ENCODE data around the gene SLC13A2.
"Not testable (repeated sequence)": the region's sequence is repeated elsewhere in the genome, so short reads cannot be mapped to it uniquely, and the experiment has no call there.

Gene SLC13A2, protein sequence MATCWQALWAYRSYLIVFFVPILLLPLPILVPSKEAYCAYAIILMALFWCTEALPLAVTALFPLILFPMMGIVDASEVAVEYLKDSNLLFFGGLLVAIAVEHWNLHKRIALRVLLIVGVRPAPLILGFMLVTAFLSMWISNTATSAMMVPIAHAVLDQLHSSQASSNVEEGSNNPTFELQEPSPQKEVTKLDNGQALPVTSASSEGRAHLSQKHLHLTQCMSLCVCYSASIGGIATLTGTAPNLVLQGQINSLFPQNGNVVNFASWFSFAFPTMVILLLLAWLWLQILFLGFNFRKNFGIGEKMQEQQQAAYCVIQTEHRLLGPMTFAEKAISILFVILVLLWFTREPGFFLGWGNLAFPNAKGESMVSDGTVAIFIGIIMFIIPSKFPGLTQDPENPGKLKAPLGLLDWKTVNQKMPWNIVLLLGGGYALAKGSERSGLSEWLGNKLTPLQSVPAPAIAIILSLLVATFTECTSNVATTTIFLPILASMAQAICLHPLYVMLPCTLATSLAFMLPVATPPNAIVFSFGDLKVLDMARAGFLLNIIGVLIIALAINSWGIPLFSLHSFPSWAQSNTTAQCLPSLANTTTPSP

DNA sequence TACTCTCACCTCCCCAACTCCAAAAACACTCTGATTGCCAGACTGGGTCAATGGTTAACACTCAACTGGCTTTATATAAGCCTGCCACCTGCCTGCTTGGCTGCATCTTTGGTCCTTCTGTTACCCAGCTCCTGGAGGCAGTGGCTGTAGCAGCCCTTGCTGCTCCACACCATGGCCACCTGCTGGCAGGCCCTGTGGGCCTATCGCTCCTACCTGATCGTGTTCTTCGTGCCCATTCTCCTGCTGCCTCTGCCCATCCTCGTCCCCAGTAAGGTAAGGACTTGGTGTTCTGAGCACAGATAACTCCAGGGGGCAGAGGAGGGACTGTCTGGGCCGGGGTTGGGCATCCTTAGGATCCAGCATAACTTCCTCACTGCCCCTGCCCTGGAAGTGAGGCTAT lies at the start of gene SLC13A2:
TSS of gene SLC13A2 (plus strand) at position 103 of the 400 bp plus-strand sequence. CDS start at position 172, 69 bp downstream.
- Histone ChIP-seq H3K36me3 (ENCODE audit: control insufficient read depth, insufficient read depth, low read length) (no peaks in the 10 kb centered on the region), H3K27ac (ENCODE audit: low read length) (no peak within 1 kb of the TSS), H3K9me3 (ENCODE audit: control insufficient read depth, insufficient read depth, low read length) (no peaks in the 10 kb centered on the region), H3K27me3 (ENCODE audit: control insufficient read depth, insufficient read depth, low read length) (no peaks in the 10 kb centered on the region), H3K4me1 (ENCODE audit: control insufficient read depth, insufficient read depth, low read length) (no peaks in the 10 kb centered on the region), H3K4me3 (ENCODE audit: low read length) (no peak within 1 kb of the TSS)
- DNase-seq (ENCODE audit: low read depth, low spot score), result no peak
- no CpG with 5 or more reads among the region's 5 CpGs for WGBS (ENCODE audit: insufficient coverage, insufficient read length)

DNA sequence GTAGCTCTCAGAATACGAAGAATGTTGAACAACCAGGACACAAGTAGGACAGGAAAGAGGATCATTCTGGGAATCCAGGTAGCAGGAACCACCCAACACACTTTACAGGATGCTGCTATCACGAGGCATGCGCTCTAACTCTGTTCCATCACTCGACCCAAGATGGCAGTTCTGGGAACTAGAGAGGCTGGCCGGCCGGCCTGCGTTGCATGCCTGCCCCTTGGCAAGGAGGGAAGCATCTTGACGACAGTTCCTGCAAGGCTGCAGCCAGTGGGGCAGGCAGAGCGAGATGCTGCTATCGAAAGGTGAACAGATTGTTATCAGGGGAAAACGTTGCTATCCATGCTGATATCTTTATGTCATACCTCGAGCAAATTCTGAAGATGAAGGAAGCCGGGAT lies 48.2 kb upstream of the SLC13A2 start:
- Histone ChIP-seq H3K27me3 (ENCODE audit: control insufficient read depth, insufficient read depth, low read length) (no peaks in the 10 kb centered on the region), H3K4me3 (ENCODE audit: low read length) (no peak overlapping the region), H3K36me3 (ENCODE audit: control insufficient read depth, insufficient read depth, low read length) (no peaks in the 10 kb centered on the region), H3K27ac (ENCODE audit: low read length) (no peak overlapping the region), H3K4me1 (ENCODE audit: control insufficient read depth, insufficient read depth, low read length) (no peaks in the 10 kb centered on the region), H3K9me3 (ENCODE audit: control insufficient read depth, insufficient read depth, low read length) (no peaks in the 10 kb centered on the region)
- no peak for DNase-seq (ENCODE audit: low read depth, low spot score)
- no CpG with 5 or more reads among the region's 13 CpGs for WGBS (ENCODE audit: insufficient coverage, insufficient read length)

DNA sequence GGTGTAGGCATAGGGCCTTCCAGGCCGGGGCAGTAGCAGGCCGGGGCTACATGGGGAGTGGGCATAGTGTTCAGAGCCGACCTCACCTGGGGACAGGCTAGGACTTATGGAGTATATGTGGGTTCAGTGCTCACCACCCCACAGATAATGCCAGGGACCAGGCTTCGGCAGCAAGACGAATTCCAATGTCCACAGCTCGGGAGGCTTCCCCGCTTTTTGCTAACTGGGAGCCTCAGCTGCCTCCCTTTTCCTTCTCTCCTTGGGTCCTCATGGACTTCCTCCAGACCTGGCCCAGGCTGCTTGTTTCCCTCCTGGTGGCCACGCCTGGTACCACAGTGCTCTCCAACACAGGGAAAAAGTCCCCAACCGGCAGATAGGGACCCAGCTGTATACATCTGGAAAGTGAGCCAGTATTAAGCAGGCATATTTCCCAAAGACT lies 47.3 kb upstream of the SLC13A2 start:
- no peak for DNase-seq (ENCODE audit: low read depth, low spot score)

DNA sequence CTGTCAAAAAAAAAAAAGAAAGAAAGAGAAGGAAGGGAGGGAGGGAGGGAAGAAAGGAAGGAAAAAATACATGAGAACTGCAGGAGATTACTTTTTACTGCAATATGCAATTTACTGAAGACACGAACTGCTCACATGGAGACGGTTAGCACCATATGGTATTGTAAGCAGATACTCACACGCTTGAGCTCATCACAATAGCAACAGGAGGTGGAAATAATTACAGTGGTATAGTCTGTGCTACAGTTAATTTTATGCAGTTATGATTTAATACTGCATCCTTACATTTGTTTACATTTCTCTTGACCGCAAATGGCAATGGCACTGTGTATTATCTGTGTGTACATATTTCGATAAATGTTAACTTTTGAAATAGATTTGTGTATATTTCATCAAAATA lies 46.1 kb upstream of the SLC13A2 start:
- Histone ChIP-seq H3K36me3 (ENCODE audit: control insufficient read depth, insufficient read depth, low read length) (no peaks in the 10 kb centered on the region), H3K9me3 (ENCODE audit: control insufficient read depth, insufficient read depth, low read length) (no peaks in the 10 kb centered on the region), H3K4me1 (ENCODE audit: control insufficient read depth, insufficient read depth, low read length) (no peaks in the 10 kb centered on the region), H3K4me3 (ENCODE audit: low read length) (no peak overlapping the region), H3K27me3 (ENCODE audit: control insufficient read depth, insufficient read depth, low read length) (no peaks in the 10 kb centered on the region), H3K27ac (ENCODE audit: low read length) (no peak overlapping the region)
- DNase-seq (ENCODE audit: low read depth, low spot score), result no peak
- no CpG with 5 or more reads among the region's 5 CpGs for WGBS (ENCODE audit: insufficient coverage, insufficient read length)

More for the DNA sequence above, 47.3 kb upstream of the SLC13A2 start:
- Histone ChIP-seq H3K9me3 (ENCODE audit: control insufficient read depth, insufficient read depth, low read length) (no peaks in the 10 kb centered on the region), H3K4me1 (ENCODE audit: control insufficient read depth, insufficient read depth, low read length) (no peaks in the 10 kb centered on the region), H3K27ac (ENCODE audit: low read length) (no peak overlapping the region), H3K4me3 (ENCODE audit: low read length) (no peak overlapping the region), H3K27me3 (ENCODE audit: control insufficient read depth, insufficient read depth, low read length) (no peaks in the 10 kb centered on the region), H3K36me3 (ENCODE audit: control insufficient read depth, insufficient read depth, low read length) (no peaks in the 10 kb centered on the region)
- no CpG with 5 or more reads among the region's 9 CpGs for WGBS (ENCODE audit: insufficient coverage, insufficient read length)

DNA sequence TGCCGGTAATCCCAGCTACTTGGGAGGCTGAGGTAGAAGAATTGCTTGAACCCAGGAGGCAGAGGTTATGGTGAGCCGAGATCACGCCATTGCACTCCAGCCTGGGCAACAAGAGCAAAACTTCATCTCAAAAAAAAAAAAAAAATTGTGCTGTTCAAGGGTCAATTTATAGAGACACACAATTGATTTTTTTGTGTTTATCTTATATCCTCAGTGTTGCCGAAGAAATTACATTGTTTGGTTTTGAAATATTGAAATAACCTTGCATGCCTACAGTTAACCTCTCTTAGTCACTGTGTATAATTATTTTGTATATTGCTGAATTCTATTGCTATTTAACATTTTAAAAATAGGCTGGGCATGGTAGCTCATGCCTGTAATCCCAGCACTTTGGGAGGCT lies 45.5 kb upstream of the SLC13A2 start:
- H3K27ac ChIP-seq (ENCODE audit: low read length); H3K4me3 ChIP-seq (ENCODE audit: low read length); H3K9me3 ChIP-seq (ENCODE audit: control insufficient read depth, insufficient read depth, low read length); H3K27me3 ChIP-seq (ENCODE audit: control insufficient read depth, insufficient read depth, low read length); H3K36me3 ChIP-seq (ENCODE audit: control insufficient read depth, insufficient read depth, low read length); H3K4me1 ChIP-seq (ENCODE audit: control insufficient read depth, insufficient read depth, low read length); DNase-seq (ENCODE audit: low read depth, low spot score): not testable (repeated sequence)
- no CpG with 5 or more reads among the region's 4 CpGs for WGBS (ENCODE audit: insufficient coverage, insufficient read length)

DNA sequence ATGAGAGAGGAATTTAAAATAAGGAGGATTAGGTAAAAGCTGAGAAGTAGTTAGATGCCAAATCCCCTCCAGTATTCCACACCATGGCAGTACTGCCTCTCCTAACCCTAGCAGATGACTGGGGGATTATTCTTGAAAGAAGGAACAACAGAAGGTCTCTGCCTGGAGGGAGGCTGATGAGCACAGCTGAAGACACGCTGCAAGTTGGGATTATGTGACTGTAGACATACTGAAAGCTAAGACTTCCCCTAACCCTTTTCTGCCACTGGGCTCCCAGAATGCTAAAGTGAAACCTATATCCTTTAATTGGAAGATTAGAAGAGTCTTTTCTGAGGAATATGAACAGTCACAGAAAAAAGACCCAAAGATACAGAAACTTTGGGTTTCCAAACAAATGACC lies 39.7 kb upstream of the SLC13A2 start:
- H3K36me3 ChIP-seq (ENCODE audit: control insufficient read depth, insufficient read depth, low read length), result no peaks in the 10 kb centered on the region
- H3K4me3 ChIP-seq (ENCODE audit: low read length), result no peak overlapping the region
- no peak for DNase-seq (ENCODE audit: low read depth, low spot score)
- H3K9me3 ChIP-seq (ENCODE audit: control insufficient read depth, insufficient read depth, low read length), result no peaks in the 10 kb centered on the region
- no CpG with 5 or more reads among the region's 1 CpG for WGBS (ENCODE audit: insufficient coverage, insufficient read length)
- H3K4me1 ChIP-seq (ENCODE audit: control insufficient read depth, insufficient read depth, low read length), result no peaks in the 10 kb centered on the region
- H3K27ac ChIP-seq (ENCODE audit: low read length), result no peak overlapping the region
- no peaks in the 10 kb centered on the region for H3K27me3 ChIP-seq (ENCODE audit: control insufficient read depth, insufficient read depth, low read length)

DNA sequence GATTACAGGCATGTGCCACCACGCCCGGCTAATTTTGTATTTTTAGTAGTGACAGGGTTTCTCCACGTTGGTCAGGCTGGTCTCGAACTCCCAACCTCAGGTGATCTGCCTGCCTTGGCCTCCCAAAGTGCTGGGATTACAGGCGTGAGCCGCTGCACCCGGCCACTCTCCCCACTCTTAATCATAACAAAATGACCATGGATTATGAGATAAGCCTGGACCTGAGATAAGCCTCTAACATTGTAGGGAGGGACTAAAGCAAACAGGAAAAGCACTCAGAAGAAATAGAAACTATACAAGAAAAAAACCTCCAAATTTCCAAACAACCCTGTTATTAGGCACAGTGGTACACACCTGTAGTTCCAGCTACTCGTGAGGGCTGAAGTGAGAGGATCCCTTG lies 39.1 kb upstream of the SLC13A2 start:
- H3K36me3 ChIP-seq (ENCODE audit: control insufficient read depth, insufficient read depth, low read length); DNase-seq (ENCODE audit: low read depth, low spot score); H3K4me1 ChIP-seq (ENCODE audit: control insufficient read depth, insufficient read depth, low read length); H3K4me3 ChIP-seq (ENCODE audit: low read length); H3K27me3 ChIP-seq (ENCODE audit: control insufficient read depth, insufficient read depth, low read length); H3K27ac ChIP-seq (ENCODE audit: low read length); H3K9me3 ChIP-seq (ENCODE audit: control insufficient read depth, insufficient read depth, low read length): not testable (repeated sequence)
- WGBS (ENCODE audit: insufficient coverage, insufficient read length), result no CpG with 5 or more reads among the region's 8 CpGs

DNA sequence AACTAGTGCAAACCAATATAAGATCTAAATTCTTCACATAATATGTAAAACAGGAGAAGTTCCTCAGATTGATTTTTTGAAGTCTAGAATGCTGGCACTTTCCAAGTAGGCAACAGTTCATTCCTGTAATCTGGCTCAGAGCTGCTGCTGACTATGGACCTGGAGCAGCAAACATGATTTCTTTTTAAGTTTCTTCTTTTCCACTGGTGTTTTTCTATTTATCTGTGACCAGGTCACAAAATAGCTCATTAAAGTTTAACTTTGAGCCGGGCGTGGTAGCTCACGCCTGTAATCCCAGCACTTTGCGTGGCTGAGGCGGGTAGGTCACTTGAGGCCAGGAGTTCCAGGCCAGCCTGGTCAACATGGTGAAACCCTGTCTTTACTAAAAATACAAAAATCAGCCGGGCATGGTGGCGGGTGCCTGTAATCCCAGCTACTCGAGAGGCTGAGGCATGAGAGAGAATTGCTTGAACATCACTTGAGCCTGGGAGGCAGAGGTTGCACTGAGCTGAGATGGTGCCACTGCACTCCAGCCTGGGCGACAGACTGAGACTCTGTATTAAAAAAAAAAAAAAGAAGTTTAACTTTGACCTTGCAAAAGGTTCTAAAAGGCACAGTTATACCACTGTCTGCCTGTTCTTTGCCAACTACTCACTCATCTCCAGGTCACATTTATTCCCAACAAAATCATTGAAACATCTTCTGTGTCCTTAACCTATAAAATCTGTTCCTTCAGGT lies 29.4 kb upstream of the SLC13A2 start:
- no peaks in the 10 kb centered on the region for H3K27me3 ChIP-seq (ENCODE audit: control insufficient read depth, insufficient read depth, low read length)
- H3K9me3 ChIP-seq (ENCODE audit: control insufficient read depth, insufficient read depth, low read length), result no peaks in the 10 kb centered on the region
- no peak overlapping the region for H3K27ac ChIP-seq (ENCODE audit: low read length)
- DNase-seq (ENCODE audit: low read depth, low spot score), result no peak
- H3K4me3 ChIP-seq (ENCODE audit: low read length), result no peak overlapping the region
- no peaks in the 10 kb centered on the region for H3K4me1 ChIP-seq (ENCODE audit: control insufficient read depth, insufficient read depth, low read length)
- no peaks in the 10 kb centered on the region for H3K36me3 ChIP-seq (ENCODE audit: control insufficient read depth, insufficient read depth, low read length)
- WGBS (ENCODE audit: insufficient coverage, insufficient read length), result no CpG with 5 or more reads among the region's 9 CpGs

DNA sequence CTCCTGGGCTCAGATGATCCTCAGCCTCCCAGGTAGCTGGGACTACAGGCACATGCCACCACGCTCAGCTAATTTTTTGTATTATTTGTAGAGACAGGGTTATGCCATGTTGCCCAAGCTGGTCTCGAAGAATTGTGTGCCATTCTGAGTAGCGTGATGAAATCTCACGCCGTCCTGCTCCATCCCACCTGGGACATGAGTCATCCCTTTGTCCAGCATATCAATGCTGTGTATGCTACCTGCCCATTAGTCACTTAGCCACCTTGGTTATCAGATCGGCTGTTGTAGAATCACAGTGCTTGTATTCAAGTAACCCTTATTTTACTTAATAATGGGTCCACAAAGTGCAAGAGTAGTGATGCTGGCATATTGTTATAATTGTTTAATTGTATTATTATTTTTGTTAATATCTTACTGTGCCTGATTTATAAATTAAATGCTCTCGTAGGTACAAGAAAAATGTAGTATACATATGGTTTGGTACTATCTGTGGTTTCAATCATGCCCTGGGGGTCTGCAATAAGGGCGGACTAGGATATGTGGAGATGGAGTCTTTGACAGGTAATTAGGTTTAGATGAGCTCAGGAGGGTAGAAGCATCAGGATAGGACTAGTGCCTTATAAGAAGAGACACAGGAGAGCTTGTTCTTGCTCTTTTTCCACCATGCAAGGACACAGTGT lies 26.6 kb upstream of the SLC13A2 start:
- DNase-seq (ENCODE audit: low read depth, low spot score), result no peak
- WGBS (ENCODE audit: insufficient coverage, insufficient read length), result no CpG with 5 or more reads among the region's 8 CpGs
- H3K27me3 ChIP-seq (ENCODE audit: control insufficient read depth, insufficient read depth, low read length), result no peaks in the 10 kb centered on the region
- H3K4me3 ChIP-seq (ENCODE audit: low read length), result no peak overlapping the region
- H3K27ac ChIP-seq (ENCODE audit: low read length), result no peak overlapping the region
- no peaks in the 10 kb centered on the region for H3K36me3 ChIP-seq (ENCODE audit: control insufficient read depth, insufficient read depth, low read length)
- H3K9me3 ChIP-seq (ENCODE audit: control insufficient read depth, insufficient read depth, low read length), result no peaks in the 10 kb centered on the region
- H3K4me1 ChIP-seq (ENCODE audit: control insufficient read depth, insufficient read depth, low read length), result no peaks in the 10 kb centered on the region

DNA sequence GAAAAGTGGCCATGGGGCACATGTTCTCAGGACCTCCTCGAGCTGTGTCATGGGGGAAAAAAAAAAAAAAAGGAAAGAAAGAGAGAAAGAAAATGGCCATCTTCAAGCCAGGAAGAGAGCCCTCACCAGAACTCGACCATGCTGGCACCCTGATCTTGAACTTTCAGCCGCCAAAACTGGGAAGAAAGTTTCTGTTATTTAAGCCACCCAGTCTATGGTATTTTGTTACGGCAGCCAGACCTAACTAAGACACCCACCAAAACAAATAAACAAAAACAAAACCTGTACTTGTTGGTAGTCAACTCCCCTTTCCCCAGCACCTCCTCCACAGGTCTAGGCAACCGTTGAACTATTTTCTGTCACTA lies 26.1 kb upstream of the SLC13A2 start:
- no peaks in the 10 kb centered on the region for H3K9me3 ChIP-seq (ENCODE audit: control insufficient read depth, insufficient read depth, low read length)
- H3K4me1 ChIP-seq (ENCODE audit: control insufficient read depth, insufficient read depth, low read length), result no peaks in the 10 kb centered on the region
- H3K4me3 ChIP-seq (ENCODE audit: low read length), result no peak overlapping the region
- no peak for DNase-seq (ENCODE audit: low read depth, low spot score)
- H3K27me3 ChIP-seq (ENCODE audit: control insufficient read depth, insufficient read depth, low read length), result no peaks in the 10 kb centered on the region
- no peaks in the 10 kb centered on the region for H3K36me3 ChIP-seq (ENCODE audit: control insufficient read depth, insufficient read depth, low read length)
- no peak overlapping the region for H3K27ac ChIP-seq (ENCODE audit: low read length)
- WGBS (ENCODE audit: insufficient coverage, insufficient read length), result no CpG with 5 or more reads among the region's 5 CpGs

Measured in iPS DF 6.9 (cell line).